Adipocyte (in vitro differentiated cells): Measurements from ENCODE around the gene MCIDAS.
A peak's percentile ranks its signal among the peaks of the same experiment; 100 is the strongest.

Source experiments
- DNase-seq: peaks from one replicate; pipeline ENCODE4 v3.0.0-alpha.2; 2015; ENCODE audit warnings: low read depth
- H3K27me3 ChIP-seq: replicated peaks from 2 replicates; pipeline ENCODE4 v1.7.0; 2013; ENCODE audit warnings: mild to moderate bottlenecking, low read length, moderate library complexity; ENCODE audit not compliant: control insufficient read depth, insufficient read depth
- H3K36me3 ChIP-seq: 2 replicates; pipeline ENCODE4 v1.7.0; 2013; ENCODE audit warnings: low read length, mild to moderate bottlenecking, moderate library complexity; ENCODE audit not compliant: control insufficient read depth, insufficient read depth, severe bottlenecking
- H3K4me1 ChIP-seq: 2 replicates; pipeline ENCODE4 v1.7.0; 2013; ENCODE audit warnings: mild to moderate bottlenecking, low read length, moderate library complexity; ENCODE audit not compliant: control insufficient read depth, insufficient read depth
- H3K4me3 ChIP-seq: 2 replicates; pipeline ENCODE4 v1.7.0; 2013; ENCODE audit warnings: mild to moderate bottlenecking, low read length, moderate library complexity
- H3K9ac ChIP-seq: 2 replicates; pipeline ENCODE4 v1.7.0; 2013; ENCODE audit warnings: mild to moderate bottlenecking, low read length, moderate library complexity
- H3K9me3 ChIP-seq: 2 replicates; pipeline ENCODE4 v1.7.0; 2013; ENCODE audit warnings: mild to moderate bottlenecking, low read length, moderate library complexity; ENCODE audit not compliant: control insufficient read depth

The MCIDAS gene

DNA sequence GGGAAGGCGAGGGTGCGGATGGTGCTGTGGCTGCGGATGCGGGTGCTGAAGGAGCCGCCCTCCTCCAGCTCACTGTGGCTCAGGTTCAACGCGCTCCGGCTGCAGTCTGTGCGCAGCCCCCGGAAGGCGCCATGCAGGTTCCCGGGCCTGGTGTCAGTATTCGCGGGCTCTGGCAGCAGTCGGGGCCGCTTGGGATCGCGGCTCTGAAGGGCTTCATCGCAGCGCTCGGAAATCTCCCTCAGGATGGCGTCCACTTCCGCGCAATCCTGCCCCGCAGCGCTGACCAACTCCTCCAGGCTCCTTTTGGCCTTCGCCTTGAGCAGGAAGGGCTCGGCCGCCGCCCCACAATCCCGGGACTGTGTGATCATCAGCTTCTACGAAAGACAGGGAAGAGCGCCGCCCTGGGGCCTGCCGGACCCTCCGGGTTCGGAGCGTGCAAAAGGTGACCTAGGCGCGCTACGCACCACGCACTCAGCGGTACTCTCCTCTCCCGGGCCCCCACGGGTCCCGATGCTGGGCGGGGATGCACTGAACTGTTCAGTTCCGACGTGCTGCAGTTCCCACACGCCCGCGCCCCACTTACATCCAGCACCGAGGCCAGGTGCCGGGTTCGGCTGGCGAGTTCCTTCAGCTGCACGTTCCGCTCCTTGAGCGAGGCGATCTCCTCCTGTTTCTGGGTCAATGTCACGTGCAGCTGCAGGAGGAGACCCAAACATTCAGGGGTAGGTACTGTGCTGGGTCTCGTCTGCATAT, 6.5 kb downstream of the MCIDAS start:
- Histone ChIP-seq H3K9ac (no peak overlapping the region), H3K4me3 (peak overlapping the region; percentile 54), H3K9me3 (peaks cover 8% of the 10 kb centered on the region), H3K36me3 (no peaks in the 10 kb centered on the region), H3K27me3 (peaks cover 75% of the 10 kb centered on the region), H3K4me1 (peaks cover 7% of the 10 kb centered on the region)
- DNase-seq = peak; percentile 21

DNA sequence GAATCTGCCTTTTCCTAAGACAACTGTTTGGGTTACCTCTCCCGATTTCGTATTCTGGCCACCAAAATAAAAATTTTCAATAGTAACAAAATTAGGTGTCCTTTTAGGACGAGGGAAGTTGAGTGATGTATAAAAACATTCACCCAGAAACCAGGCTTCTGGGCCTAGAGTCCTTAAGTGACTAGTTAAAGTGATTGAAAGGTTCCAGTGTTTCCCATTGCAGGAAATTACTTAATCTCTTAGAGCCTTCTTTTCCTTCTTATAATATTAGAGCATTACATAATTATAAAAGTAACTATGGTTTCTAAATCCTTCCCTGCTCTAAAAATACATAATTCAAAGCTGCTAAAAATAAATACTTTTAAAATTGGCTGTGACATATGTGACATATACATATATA, 7.3 kb downstream of the MCIDAS start:
- no peaks in the 10 kb centered on the region for H3K36me3 ChIP-seq
- no peak overlapping the region for H3K4me3 ChIP-seq
- no peak for DNase-seq
- peaks cover 7% of the 10 kb centered on the region for H3K4me1 ChIP-seq
- H3K9ac ChIP-seq = no peak overlapping the region
- H3K27me3 ChIP-seq = peaks cover 67% of the 10 kb centered on the region
- H3K9me3 ChIP-seq = peaks cover 8% of the 10 kb centered on the region

DNA sequence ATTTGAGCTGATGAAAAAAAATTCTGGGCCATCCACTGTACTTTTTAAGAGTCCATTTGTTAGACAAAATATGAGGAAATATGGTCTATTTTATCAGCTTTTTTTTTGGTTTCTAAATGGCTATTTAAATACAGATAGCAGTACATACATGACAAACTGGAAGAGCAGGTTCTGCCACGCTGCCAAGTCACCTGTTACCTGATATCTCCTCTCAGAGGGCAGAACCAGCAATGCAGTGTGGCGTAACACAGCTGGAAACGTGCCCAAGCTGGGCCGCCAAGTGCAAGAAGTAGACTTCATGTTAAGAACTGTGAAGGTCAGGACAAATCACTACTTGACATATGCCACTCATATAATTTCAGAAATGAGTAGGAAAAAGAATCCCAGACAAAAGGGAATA, 8.1 kb downstream of the MCIDAS start:
- no peaks in the 10 kb centered on the region for H3K36me3 ChIP-seq
- H3K4me3 ChIP-seq = no peak overlapping the region
- DNase-seq = no peak
- H3K27me3 ChIP-seq = peaks cover 64% of the 10 kb centered on the region
- H3K9me3 ChIP-seq = peaks cover 8% of the 10 kb centered on the region
- H3K9ac ChIP-seq = no peak overlapping the region
- H3K4me1 ChIP-seq = peaks cover 7% of the 10 kb centered on the region

DNA sequence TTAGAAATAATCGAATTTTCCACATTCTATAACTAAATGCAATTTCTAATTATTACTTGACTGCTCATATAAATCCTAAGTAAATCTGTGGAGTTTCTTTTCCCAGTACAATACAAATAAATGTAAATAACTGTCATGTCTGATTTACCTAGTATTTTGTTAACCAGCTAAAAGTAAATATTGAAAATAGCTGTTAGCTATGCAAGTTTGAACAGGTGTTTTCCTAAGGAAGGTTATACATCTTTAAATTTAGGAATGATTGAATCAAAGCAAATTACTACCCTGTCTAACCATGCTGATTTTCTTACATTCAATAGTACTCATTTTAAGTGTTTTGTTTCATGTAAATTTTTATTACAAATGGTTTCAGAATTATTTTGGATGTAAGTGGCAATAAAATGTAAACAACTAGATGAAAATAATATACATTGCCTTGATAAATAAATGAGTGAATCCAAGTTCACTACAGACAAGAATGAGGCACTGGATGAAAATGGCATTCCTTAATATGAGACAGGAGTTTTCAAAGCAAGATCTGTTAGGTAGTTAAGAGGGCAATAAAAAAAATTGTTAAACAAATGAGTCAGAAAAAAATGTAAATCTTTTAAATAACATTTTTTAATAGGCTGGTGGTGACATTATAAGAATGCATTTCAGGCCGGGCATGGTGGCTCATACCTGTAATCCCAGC, 15.8 kb downstream of the MCIDAS start:
- Histone ChIP-seq H3K4me3 (no peak overlapping the region), H3K9me3 (no peaks in the 10 kb centered on the region), H3K36me3 (no peaks in the 10 kb centered on the region), H3K27me3 (peaks cover 19% of the 10 kb centered on the region), H3K4me1 (no peaks in the 10 kb centered on the region), H3K9ac (no peak overlapping the region)
- DNase-seq = no peak

DNA sequence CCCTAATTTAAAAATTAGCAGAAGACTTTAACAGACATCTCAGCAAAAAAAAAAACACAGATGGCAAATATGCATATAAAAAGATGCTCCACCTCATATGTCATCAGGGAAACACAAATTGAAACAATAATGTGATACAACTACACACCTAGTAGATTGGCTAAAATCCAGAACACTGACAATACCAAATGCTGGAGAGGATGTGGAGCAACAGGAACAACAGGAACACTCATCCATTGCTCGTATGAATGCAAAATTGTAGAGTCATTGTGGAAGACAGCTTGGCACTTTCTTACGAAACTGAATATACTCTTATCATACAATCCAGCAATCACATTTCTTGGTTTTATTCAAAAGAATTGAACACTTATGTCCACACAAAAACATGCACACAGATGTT, 22.1 kb downstream of the MCIDAS start:
- Histone ChIP-seq H3K9me3 (no peaks in the 10 kb centered on the region), H3K9ac (no peak overlapping the region), H3K4me3 (no peak overlapping the region), H3K4me1 (no peaks in the 10 kb centered on the region), H3K27me3 (peaks cover 18% of the 10 kb centered on the region), H3K36me3 (no peaks in the 10 kb centered on the region)
- no peak for DNase-seq

DNA sequence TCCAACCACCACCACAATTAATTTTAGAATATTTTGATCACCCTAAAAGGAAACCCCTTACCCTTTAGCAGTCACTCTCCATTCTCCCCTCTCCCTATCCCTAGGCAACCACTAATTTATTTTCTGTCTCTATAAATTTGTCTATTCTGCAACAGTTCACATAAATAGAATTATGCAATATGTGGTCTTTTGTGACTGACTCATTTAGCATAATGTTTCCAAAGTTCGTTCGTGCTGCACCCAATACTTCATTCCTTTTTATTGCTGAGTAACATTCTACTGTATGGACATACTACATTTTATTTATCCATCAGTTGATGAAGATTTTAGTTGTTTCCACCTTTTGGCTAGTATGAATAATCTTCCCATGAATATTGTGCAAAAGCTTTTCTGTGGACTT, 36.0 kb downstream of the MCIDAS start:
- no peaks in the 10 kb centered on the region for H3K36me3 ChIP-seq
- peaks cover 36% of the 10 kb centered on the region for H3K27me3 ChIP-seq
- H3K4me3 ChIP-seq = no peak overlapping the region
- no peaks in the 10 kb centered on the region for H3K4me1 ChIP-seq
- no peaks in the 10 kb centered on the region for H3K9me3 ChIP-seq
- no peak overlapping the region for H3K9ac ChIP-seq
- no peak for DNase-seq

DNA sequence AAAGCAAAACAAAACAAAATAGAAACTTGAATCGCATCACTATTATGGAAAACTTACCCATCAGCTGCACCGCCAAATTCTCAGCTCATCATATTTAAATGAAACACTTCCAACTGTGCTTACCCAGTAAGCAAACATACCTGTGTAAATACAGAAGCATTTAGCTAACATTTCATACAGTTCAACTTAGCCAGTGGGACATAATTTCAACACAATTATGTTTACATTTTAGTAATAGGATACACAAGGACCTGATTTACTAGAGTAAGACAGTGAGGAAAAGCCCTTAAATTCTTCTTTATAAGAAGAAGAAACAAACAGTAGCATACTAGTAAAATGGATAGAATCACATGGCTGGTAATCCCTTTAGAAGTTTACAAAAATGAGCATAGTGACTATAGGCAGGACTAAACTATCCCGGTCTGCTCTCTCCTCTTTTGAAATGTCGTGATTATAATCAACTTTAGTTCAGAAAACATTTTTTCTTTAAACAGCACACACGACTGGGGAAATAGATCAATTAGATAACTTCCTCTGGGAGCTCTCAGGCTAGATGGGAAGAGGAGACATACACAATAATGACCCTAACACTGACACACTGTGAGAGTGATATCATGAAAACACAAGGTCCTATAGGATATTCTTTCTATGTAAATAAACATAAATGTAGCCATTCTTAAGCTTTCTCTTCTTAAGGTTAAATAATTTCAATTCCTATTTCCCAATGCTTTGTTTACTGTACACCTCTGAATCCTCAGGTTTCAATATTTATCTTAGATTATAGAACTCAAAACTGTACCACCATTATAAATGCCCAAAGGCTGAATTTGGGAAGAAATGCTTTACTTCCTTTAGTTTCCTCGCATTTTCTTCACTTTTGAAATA, 38.2 kb downstream of the MCIDAS start:
- peaks cover 46% of the 10 kb centered on the region for H3K27me3 ChIP-seq
- DNase-seq = no peak
- H3K4me1 ChIP-seq = no peaks in the 10 kb centered on the region
- H3K36me3 ChIP-seq = no peaks in the 10 kb centered on the region
- no peaks in the 10 kb centered on the region for H3K9me3 ChIP-seq
- H3K9ac ChIP-seq = no peak overlapping the region
- H3K4me3 ChIP-seq = no peak overlapping the region

DNA sequence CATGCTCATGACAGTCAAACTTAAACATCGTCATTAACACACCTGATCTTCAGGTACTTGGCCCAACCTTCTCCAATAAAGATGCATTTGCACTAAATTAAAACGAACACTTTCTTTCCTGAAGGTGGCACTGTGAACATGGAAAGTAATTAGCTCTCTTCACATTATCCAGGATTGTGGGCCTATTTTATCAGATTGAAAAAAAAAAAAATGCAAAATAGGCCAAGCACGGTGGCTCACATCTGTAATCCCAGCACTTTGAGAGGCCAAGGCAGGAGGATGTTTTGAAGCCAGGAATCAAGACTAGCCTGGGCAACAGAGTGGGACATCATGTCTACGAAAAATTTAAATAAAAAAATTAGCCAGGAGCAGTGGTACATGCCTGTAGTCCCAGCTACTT, 39.7 kb downstream of the MCIDAS start:
- Histone ChIP-seq H3K9me3 (peaks cover 5% of the 10 kb centered on the region), H3K36me3 (no peaks in the 10 kb centered on the region), H3K4me1 (no peaks in the 10 kb centered on the region), H3K4me3 (no peak overlapping the region), H3K9ac (no peak overlapping the region), H3K27me3 (peaks cover 39% of the 10 kb centered on the region)
- DNase-seq = peak; percentile 13

DNA sequence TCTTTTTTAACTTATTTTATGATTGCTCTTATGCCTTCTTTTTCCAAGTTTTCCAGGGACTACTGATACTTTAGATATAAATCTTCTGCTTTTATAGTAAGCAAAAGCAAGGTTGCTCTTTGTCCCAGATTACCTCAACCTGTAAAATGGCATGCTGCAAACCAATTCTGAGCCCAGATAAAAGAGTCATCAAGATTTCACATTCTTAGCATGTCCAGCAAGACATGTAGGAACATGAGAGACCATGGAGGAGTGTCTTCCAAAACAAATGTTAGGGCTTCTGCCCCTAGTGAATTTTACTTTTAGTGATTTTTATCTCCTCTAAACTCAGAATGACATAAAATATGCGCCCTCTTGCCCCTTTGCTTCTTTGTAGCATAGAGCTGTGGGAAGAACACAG, 47.1 kb downstream of the MCIDAS start:
- Histone ChIP-seq H3K27me3 (peaks cover 55% of the 10 kb centered on the region), H3K9me3 (peaks cover 5% of the 10 kb centered on the region), H3K9ac (no peak overlapping the region), H3K4me3 (no peak overlapping the region), H3K4me1 (peaks cover 9% of the 10 kb centered on the region), H3K36me3 (no peaks in the 10 kb centered on the region)
- DNase-seq = no peak

DNA sequence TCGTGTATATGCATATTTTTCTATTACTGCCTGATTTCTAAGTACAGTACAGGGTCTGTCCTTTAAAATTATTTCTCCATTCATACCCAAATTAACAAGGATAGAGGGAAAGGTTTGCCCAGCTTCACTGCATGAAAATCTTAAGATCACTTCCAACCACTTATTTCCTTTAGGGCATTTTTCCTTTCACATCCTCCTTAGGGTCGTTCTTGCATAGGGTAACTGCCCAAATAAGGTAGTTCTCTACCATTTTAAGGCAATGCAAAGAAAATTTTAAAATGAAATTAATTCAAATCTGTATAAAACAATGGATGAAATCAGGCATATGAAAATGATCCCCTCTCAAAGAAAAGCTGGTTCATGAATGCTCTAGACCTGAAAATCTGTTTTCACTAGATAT, 50.0 kb downstream of the MCIDAS start:
- H3K4me1 ChIP-seq = peaks cover 20% of the 10 kb centered on the region
- peaks cover 60% of the 10 kb centered on the region for H3K27me3 ChIP-seq
- H3K4me3 ChIP-seq = no peak overlapping the region
- H3K36me3 ChIP-seq = no peaks in the 10 kb centered on the region
- no peak overlapping the region for H3K9ac ChIP-seq
- no peak for DNase-seq
- H3K9me3 ChIP-seq = no peaks in the 10 kb centered on the region

DNA sequence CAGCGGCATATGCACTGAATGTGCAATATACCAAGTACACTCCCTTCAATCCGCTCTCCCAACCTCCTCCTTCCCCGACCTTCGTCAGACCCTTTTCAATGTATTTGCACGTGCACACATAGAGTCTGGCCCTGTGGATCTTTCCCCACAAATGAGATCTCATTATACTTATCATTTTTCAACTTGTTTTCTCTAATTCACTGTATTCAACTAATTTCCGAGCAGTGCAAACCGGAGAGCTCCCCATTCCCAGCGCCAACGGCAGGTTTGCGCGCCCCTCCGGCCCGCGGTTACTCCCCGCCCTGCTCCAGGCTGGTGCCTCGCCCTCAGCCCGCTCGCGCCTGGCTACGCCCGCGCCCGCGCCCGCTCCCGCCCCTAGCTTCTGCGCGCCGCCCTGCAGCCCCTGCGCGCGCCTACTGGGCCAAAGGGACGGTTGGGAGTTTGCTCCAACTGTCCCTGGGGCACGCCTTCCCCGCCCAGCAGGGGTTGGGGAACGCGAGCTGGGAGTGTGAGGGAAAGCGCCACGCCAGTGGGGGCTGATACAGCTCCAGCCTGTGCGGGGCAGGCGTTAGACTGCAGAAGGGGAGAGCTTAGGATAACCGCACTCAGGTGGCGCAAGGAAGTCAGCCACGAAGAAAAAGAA, 50.8 kb downstream of the MCIDAS start:
- Histone ChIP-seq H3K4me1 (peaks cover 20% of the 10 kb centered on the region), H3K36me3 (no peaks in the 10 kb centered on the region), H3K9me3 (no peaks in the 10 kb centered on the region), H3K4me3 (peak overlapping the region; percentile 72), H3K27me3 (peaks cover 53% of the 10 kb centered on the region), H3K9ac (no peak overlapping the region)
- peak; percentile 59 for DNase-seq
